Mammary microvascular endothelial cell (primary cell): Measurements from ENCODE around the gene CYP4F22. TPM values are rescaled to one million over a fixed set of nuclear protein-coding genes. Genes with fewer than 3 reads are reported as not detected.

ENCODE experiments used
- total RNA-seq: library from RNA; depleted of rRNA; stranded (reverse); fragments of >200 nt; gene quantifications from 2 replicates; pipeline ENCODE4 v1.2.3, GENCODE V29; 2015

Gene CYP4F22
- not detected in 2 replicates for total RNA-seq

DNA sequence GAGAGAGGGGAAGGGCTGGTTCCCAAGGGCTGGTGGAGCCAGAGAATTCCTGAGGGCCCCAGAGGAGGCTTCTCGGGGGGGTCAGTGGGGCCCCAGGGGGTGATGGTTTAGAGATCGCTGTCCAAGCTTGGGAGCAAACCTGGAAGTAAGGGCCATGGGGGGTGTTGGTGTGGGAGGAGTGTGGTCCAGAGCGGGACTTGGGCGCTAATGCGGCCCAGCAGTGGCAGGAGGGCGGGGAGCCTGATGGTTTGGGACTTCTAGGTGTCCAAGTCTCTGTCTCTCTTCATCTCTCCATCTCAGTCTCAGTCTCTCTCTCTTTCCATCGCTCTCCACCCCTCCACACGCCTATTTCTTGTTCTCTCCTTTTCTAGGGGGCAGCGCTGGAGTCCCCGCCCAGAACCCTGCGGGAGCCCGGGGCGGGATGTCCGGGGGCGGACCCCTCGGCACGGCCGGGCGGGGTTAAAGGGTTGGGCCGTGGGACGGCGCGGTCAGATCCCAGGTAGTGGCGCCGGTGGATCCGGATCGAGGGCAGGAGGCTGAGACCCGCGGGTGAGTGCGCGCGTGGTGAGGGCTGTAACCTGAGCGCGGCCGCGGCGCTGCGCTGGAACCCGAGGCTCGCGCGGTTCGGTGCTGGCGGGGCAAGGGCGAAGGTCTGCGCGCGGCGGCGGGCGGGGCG is at the start of gene CYP4F22:
CYP4F22 (plus strand) TSS at position 491 of the 676 bp plus-strand sequence. CDS start 16,812 bp downstream, outside the sequence.

DNA sequence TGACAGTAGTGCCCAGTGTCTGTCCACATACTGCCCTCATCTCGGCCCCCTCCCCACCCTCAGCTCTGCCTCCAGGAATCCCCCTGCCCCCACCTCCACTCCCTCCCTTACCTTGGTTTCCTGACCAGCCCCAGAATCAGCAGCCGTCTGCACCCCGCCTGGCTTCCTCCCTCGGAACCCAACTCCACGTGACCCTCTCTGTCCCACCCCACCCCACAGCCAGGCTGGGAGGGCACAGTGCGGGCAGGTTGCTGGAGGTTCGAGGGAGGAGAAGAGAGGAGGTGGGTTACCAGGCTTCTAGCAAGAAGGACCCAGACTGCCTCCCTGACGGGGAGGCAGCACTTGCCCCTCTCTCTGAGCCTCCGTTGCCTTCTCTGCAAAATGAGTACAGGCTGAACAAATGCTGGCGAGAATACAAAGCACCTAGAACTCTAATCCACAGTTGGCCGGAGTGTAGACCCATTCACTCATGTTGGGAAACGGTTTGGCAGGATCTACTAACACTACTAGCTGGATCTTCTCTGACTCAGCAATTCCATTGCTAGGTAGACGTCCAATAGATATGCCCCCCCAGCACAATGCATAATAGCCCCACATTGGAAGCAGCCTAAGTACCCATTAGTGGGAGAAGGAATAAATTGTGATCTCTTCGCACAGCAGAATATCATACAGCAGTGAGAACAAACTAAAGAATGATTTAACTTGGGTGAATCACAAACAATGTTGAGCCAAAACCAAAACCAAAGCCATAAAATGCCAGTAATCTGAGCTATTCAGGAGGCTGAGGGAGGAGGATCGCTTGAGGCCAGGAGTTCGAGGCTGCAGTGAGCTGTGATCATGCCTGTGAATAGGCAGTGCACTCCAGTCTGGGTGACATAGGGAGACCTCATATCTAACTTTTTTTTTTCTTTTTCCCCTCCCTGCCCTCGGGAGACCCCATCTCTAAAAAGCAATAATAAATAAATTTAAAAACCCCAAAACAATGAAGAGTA is 43.6 kb upstream of the CYP4F22 start, which contains the start of gene RASAL3:
RASAL3 (minus strand) TSS at position 151 of the 992 bp plus-strand sequence. CDS start 186 bp downstream, outside the sequence.

DNA sequence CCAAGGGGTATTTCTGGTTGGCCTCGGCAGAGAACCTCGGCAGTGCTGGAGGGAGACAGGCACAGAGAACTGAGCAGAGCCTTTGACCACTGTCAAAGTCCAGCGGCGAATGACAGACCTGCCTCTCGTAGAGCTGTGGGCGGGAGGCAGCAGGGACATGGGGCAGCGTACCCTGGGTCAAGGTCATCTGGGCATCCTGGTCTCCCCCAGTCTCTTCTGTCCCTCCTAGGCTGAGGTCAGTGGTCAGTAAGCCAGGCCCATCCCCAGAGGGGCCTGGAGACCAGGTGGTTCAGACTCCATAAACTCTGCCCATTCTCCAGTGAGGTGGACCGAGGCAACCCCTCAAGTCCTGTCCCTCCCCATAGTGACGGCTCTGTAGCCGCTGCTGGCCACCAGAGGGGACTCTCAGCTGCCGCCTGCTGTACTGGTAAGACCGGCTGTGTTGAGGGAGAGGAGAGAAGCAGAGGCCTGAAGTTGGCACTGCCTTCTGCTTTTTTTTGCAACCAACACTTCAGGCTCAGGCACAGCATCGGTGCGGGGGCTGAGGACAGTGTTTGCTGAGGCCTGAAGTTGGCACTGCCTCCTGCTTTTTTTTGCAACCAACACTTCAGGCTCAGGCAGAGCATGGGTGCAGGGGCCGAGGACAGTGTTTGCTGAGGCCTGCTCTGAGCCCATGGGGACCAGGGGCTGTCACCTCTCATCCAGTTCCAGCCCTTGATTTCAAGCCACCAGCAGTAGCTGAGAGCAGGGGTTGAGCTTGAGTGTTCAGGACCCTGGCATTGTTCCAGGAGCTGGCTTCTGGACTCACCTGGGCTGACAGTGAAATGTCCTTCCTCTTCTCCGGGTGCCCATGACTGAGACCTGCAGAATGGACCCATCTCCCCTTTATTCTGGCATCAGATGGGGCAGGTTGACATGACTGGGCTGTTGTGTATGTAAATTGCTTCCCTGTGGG is 28.7 kb upstream of the CYP4F22 start, which contains the start of gene PGLYRP2:
PGLYRP2 (minus strand) TSS at position 111 of the 955 bp plus-strand sequence. CDS start 130 bp downstream, outside the sequence.

Other genes with a start within 250 kb of the CYP4F22 start
- gene BRD4, start 176.0 kb upstream of the CYP4F22 start, total RNA-seq: 14.7 and 18.9 TPM in 2 replicates
- 22.7 and 27.5 TPM in 2 replicates for gene AKAP8, start 128.7 kb upstream of the CYP4F22 start, total RNA-seq
- gene AKAP8L, start 89.5 kb upstream of the CYP4F22 start, total RNA-seq: 44.0 and 44.4 TPM in 2 replicates
- gene WIZ, start 58.6 kb upstream of the CYP4F22 start, total RNA-seq: 29.8 and 32.8 TPM in 2 replicates
- gene RASAL3, start 44.0 kb upstream of the CYP4F22 start, total RNA-seq: 18.7 and 18.9 TPM in 2 replicates
- gene PGLYRP2, start 29.0 kb upstream of the CYP4F22 start, total RNA-seq: not detected in 2 replicates
- gene CYP4F8, start 106.7 kb downstream of the CYP4F22 start, total RNA-seq: not detected in 2 replicates
- 0.33 TPM in 1 of 2 replicates, not detected in the other for gene CYP4F3, start 132.4 kb downstream of the CYP4F22 start, total RNA-seq
- gene CYP4F12, start 164.6 kb downstream of the CYP4F22 start, total RNA-seq: not detected in 2 replicates
- gene OR10H2, start 219.5 kb downstream of the CYP4F22 start, total RNA-seq: not detected in 2 replicates
- not detected in 2 replicates for gene OR10H3, start 229.5 kb downstream of the CYP4F22 start, total RNA-seq